GM12878 (cell line): ENCODE results near the gene ANKRD31.

Experiments used
- CBX3 ChIP-seq: fragments of 200-600 bp; sonication (generic); IDR thresholded peaks from 2 replicates; pipeline ENCODE4 v1.6.1; 2016; ENCODE audit warnings: low read depth, borderline replicate concordance
- CTCF ChIP-seq, 3 experiments: IDR thresholded peaks in 2 of 3; conservative IDR thresholded peaks in 1 of 3; 2 replicates each; pipeline ENCODE4 v1.5.1; 2011; ENCODE audit warnings: low read depth in 3 of 3, low read length in 3 of 3, mild to moderate bottlenecking in 3 of 3, control low read depth in 2 of 3, moderate library complexity in 2 of 3, inconsistent platforms in 1 of 3, mixed read lengths in 1 of 3; ENCODE audit not compliant: control insufficient read depth in 2 of 3, insufficient read depth in 1 of 3; ENCODE audit errors: extremely low read depth in 1 of 3
- EP300 ChIP-seq, 2 experiments: fragments of 150-350 bp in 1 of 2; IDR thresholded peaks; 2 replicates each; pipeline ENCODE4 v1.6.1; 2011 to 2012; ENCODE audit warnings: low read depth in 2 of 2, low read length in 2 of 2, borderline replicate concordance in 1 of 2, improper control_type of control experiment in 1 of 2, inconsistent platforms in 1 of 2; ENCODE audit not compliant: control insufficient read depth in 1 of 2
- ETV6 ChIP-seq, 2 experiments: fragments of 450-650 bp in 1 of 2; IDR thresholded peaks in 1 of 2; conservative IDR thresholded peaks in 1 of 2; 2 replicates each; pipeline ENCODE4 v1.6.1; 2014; ENCODE audit warnings: antibody characterized with exemption in 1 of 2, borderline replicate concordance in 1 of 2, low read depth in 1 of 2, mild to moderate bottlenecking in 1 of 2, moderate library complexity in 1 of 2
- JUNB ChIP-seq: IDR thresholded peaks from 2 replicates; pipeline ENCODE4 v1.6.1; 2016; ENCODE audit warnings: antibody characterized with exemption, mild to moderate bottlenecking
- MTA2 ChIP-seq: fragments of 450-650 bp; IDR thresholded peaks from 2 replicates; pipeline ENCODE4 v1.6.1; 2016; ENCODE audit warnings: low read depth, mild to moderate bottlenecking, moderate library complexity
- POLR2A ChIP-seq: IDR thresholded peaks from 2 replicates; pipeline ENCODE4 v1.6.1; 2011; ENCODE audit warnings: low read depth, mild to moderate bottlenecking, low read length
- POLR2AphosphoS5 ChIP-seq: IDR thresholded peaks from 2 replicates; pipeline ENCODE4 v1.6.1; 2011; ENCODE audit warnings: mild to moderate bottlenecking, low read length, inconsistent platforms
- RAD21 ChIP-seq: IDR thresholded peaks from 2 replicates; pipeline ENCODE4 v1.6.1; 2011; ENCODE audit warnings: mild to moderate bottlenecking, low read depth, low read length, moderate library complexity; ENCODE audit not compliant: insufficient read depth
- TAF1 ChIP-seq: IDR thresholded peaks from 2 replicates; pipeline ENCODE4 v1.6.1; 2011; ENCODE audit warnings: mild to moderate bottlenecking, low read depth, low read length, borderline replicate concordance
- ZNF274 ChIP-seq: IDR thresholded peaks from one replicate; pipeline ENCODE4 v1.8.0; 2011; ENCODE audit not compliant: insufficient read length, insufficient read depth
- TF ChIP-seq, protein P1 (sequence below): fragments of 450-650 bp; IDR thresholded peaks from 2 replicates; pipeline ENCODE4 v1.6.1; 2017; ENCODE audit warnings: mild to moderate bottlenecking, low read depth, inconsistent platforms; ENCODE audit not compliant: poor library complexity, severe bottlenecking
- TF ChIP-seq, protein P2 (sequence below): IDR thresholded peaks from 2 replicates; pipeline ENCODE4 v1.6.1; 2011; ENCODE audit warnings: mild to moderate bottlenecking, low read depth, low read length, moderate library complexity; ENCODE audit not compliant: insufficient replicate concordance

DNA sequence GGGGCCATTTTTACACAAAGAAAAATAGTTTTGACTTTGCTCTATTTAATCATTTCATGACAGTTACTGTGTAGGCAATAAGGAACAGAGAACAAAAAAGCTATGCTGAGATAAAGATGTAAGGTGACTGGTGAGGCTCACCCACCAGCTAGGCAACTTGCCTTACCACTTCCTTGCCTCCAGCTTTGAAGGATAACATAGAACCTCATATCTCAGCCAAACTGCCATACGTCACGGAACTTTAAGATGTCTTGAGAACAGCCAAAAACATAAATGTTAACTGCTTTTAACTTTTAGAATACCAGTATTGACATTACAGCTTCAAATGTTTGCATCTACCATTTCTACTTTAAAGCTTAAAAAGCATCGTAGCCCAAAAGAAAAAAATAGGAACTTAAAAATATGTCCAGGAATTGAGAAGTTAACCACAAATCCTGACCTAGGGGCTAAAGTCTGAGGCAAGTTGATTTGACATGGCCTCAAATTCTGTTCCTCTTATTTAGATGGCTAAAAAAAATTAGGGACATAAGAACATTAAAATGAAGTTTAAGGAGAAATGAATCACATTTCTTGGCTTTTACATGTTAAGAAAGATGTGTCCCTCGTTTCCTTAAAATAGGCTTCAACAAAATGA, 176.6 kb downstream of the ANKRD31 start:
- TF ChIP-seq CBX3 (no peak), CTCF (IDR thresholded peaks at IDR 0.05 in 2 of 3, conservative IDR thresholded peaks at IDR 0.05 in 1 of 3; ENCODE audit: control insufficient read depth in 2 of 3, extremely low read depth in 1 of 3, insufficient read depth in 1 of 3, low read depth in 3 of 3, low read length in 3 of 3) (no peak), POLR2AphosphoS5 (no peak), RAD21 (no peak), TAF1 (no peak), EP300 (IDR thresholded peaks at IDR 0.05; ENCODE audit: borderline replicate concordance in 1 of 2, control insufficient read depth in 1 of 2, low read depth in 2 of 2, low read length in 2 of 2) (no peak), MTA2 (no peak), ETV6 (conservative IDR thresholded peaks at IDR 0.05 in 1 of 2, IDR thresholded peaks at IDR 0.05 in 1 of 2; ENCODE audit: borderline replicate concordance in 1 of 2, low read depth in 1 of 2) (no peak), ZNF274 (no peak), JUNB (no peak), POLR2A (no peak)
- TF ChIP-seq, protein P1, sequence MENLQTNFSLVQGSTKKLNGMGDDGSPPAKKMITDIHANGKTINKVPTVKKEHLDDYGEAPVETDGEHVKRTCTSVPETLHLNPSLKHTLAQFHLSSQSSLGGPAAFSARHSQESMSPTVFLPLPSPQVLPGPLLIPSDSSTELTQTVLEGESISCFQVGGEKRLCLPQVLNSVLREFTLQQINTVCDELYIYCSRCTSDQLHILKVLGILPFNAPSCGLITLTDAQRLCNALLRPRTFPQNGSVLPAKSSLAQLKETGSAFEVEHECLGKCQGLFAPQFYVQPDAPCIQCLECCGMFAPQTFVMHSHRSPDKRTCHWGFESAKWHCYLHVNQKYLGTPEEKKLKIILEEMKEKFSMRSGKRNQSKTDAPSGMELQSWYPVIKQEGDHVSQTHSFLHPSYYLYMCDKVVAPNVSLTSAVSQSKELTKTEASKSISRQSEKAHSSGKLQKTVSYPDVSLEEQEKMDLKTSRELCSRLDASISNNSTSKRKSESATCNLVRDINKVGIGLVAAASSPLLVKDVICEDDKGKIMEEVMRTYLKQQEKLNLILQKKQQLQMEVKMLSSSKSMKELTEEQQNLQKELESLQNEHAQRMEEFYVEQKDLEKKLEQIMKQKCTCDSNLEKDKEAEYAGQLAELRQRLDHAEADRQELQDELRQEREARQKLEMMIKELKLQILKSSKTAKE: no peak
- TF ChIP-seq, protein P2, sequence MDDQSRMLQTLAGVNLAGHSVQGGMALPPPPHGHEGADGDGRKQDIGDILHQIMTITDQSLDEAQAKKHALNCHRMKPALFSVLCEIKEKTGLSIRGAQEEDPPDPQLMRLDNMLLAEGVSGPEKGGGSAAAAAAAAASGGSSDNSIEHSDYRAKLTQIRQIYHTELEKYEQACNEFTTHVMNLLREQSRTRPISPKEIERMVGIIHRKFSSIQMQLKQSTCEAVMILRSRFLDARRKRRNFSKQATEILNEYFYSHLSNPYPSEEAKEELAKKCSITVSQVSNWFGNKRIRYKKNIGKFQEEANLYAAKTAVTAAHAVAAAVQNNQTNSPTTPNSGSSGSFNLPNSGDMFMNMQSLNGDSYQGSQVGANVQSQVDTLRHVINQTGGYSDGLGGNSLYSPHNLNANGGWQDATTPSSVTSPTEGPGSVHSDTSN: no peak
